Raji (cell line): Measurements from ENCODE around the gene SOST.

Experiments
- POLR2A ChIP-seq: IDR thresholded peaks from 2 replicates; pipeline ENCODE4 v1.6.1; 2011; ENCODE audit warnings: low read depth, low read length, control low read depth; ENCODE audit not compliant: insufficient read depth

The SOST gene

DNA sequence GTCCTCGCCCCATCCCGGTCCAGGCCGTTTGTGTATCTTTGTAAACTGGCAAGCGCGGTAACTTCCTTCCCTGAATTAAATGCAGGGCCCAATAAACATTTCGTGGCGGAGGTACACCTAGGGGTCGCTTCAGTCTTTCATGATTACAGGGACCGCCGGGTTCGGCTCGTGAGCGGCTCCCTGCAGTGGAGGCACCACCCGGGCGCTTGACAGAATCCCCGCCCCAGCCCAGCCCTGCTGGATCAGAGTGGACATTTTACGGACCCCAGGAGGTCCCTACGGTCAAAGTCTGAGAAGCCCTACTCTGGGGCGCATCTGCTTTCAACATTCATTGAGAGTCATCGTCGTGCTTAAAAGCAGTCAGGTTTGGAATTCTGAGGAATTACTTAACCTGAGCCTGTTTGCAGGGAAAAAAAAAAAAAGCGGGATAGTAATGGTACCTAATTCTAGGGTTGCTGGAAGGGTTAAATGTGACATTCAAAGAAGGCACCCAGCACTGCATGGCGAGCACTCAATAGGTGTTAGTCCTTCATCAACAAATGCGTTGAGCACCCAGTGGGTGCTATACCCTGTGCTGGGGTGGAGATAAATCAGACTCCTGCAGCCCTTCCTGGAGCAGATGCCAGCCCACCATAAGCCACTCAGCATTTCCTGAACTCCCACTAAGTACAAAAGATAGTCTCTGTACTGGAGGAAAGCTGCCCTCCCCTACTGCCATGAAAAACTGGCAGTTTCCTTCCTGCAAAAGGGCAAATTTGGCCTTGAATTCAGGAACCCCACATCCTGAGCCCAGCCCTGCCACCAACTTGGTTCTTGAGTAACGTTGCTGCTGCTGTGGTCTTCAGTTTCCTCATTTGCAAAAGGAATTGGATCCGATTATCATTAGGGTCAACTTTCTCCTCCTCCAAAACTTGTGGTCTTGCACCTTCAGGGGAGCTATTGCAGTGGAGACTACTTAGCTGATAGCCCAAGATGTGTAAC, 20.8 kb upstream of the SOST start:
- TF ChIP-seq POLR2A, result no peak

GRCh38 chr17:43778337-43779144, 19.9 kb upstream of the SOST start, which contains the start of gene DUSP3:
DUSP3 (minus strand) TSS chr17:43778977; CDS start chr17:43778924, 53 bp downstream.
- TF ChIP-seq POLR2A, result no peak

DNA sequence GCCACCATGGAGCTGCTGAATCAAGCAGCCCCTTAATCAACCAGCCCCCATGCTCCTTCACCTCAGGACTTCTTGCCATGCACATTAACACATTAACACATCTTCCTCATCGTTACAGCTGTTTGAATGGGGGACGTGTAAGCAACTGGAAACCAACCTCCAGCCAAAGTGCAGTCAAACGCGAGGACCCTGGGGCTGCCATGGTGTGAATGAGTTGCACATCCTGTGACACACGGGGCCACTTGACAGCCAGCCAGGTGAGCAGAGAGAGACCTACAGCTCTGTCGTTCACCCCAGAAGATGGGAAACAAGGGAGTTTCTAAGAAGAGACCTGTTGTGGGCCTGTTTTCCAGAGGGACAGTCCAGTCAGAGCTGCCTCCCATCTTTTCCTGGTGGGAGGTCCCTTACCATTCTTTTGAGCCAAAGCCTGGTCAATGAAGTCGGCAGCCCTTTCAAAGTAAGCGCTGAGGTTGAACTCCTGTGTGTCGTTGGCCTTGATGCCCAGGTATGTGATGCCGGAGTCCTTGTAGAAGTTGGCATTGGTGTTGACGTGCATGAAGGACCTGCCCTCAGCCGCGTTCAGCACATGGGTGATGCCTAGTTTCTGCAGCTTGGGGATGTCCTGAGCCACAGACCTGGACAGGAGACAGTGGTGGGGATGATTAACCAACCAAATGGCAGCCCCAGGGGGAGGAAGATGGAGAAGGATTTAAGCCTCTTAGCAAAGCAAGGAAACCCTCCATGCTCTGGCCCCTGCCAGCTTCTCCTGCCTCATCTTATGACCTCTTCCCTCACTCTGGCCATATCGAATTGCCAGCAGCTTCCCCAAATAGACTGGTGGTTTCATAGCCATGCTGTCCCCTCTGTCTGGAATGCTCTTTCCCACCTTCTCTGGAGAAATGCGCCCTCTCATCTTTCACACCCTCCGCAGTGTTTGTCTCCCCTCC, 16.0 kb upstream of the SOST start:
- no peak for TF ChIP-seq POLR2A

- no peak for TF ChIP-seq POLR2A
Observed at GRCh38 chr17:43772877-43773648, 14.5 kb upstream of the SOST start.

GRCh38 chr17:43771463-43771862, 12.9 kb upstream of the SOST start:
- TF ChIP-seq POLR2A, result no peak

DNA sequence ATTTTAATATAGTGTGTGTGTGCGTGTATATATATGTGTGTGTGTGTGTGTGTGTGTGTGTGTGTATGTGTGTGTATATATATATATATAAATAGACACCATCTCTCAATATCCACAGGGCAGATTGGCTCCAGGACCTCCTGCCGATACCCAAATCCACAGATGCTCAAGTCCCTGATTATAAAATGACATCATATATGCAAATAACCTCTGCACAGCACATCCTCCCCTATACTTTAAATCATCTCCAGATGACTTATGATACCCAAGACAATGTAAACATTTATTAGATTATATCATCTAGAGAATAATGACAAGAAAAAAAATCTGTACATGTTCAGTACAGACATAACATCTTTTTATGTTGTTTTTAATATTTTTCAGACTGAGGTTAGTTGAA, 12.4 kb upstream of the SOST start:
- TF ChIP-seq POLR2A, result no peak

- no peak for TF ChIP-seq POLR2A
Observed at GRCh38 chr17:43769859-43770258, 11.3 kb upstream of the SOST start.

GRCh38 chr17:43769426-43769825, 10.8 kb upstream of the SOST start:
- TF ChIP-seq POLR2A, result no peak

GRCh38 chr17:43768943-43769342, 10.4 kb upstream of the SOST start:
- TF ChIP-seq POLR2A, result no peak

DNA sequence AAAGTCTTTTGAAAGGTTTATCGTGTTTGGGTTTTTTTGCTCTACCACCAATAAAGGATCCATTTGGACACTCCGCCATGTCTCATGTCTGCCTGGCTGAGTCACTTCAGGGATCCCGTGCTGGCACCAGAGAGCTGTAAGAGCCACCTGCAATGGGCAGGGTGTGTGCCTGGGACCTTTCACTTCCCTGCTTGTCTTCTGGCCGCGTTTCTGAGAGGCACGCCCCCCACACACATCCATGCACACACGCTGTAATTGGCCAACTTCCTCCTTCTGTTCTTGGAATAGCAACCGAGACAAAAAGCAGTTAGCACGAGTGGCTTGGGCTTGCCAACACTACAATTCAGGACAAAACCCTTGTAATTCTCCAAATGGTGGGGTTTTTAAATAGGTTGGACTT, 9.8 kb upstream of the SOST start:
- TF ChIP-seq POLR2A, result no peak

- TF ChIP-seq POLR2A, result no peak
Observed at GRCh38 chr17:43767713-43768059, 9.1 kb upstream of the SOST start.

- no peak for TF ChIP-seq POLR2A
Observed at GRCh38 chr17:43767053-43767712, 8.6 kb upstream of the SOST start.

GRCh38 chr17:43766413-43767052, 7.9 kb upstream of the SOST start:
- no peak for TF ChIP-seq POLR2A
